ENCODE measurements around the gene ZNF800. TPM values are rescaled to one million over a fixed set of nuclear protein-coding genes. Genes with fewer than 3 reads are reported as not detected.

Gene ZNF800, protein sequence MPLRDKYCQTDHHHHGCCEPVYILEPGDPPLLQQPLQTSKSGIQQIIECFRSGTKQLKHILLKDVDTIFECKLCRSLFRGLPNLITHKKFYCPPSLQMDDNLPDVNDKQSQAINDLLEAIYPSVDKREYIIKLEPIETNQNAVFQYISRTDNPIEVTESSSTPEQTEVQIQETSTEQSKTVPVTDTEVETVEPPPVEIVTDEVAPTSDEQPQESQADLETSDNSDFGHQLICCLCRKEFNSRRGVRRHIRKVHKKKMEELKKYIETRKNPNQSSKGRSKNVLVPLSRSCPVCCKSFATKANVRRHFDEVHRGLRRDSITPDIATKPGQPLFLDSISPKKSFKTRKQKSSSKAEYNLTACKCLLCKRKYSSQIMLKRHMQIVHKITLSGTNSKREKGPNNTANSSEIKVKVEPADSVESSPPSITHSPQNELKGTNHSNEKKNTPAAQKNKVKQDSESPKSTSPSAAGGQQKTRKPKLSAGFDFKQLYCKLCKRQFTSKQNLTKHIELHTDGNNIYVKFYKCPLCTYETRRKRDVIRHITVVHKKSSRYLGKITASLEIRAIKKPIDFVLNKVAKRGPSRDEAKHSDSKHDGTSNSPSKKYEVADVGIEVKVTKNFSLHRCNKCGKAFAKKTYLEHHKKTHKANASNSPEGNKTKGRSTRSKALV
- total RNA-seq (10 to 100 TPM; 39.0 to 54.0 (median 45.2) TPM), polyA plus RNA-seq (10 to 100 TPM in 2 of 3 donors, 1 to 10 TPM in 1; 8.8 to 11.5 (median 10.5) TPM)
- long read RNA-seq, donor 1, partial matches to known transcripts, result 5 of 6 reads
- long read RNA-seq, donor 1, other reads (novel, unspliced or antisense), result 0 of 6 reads
- long read RNA-seq, donor 2, result 0 reads

GRCh38 chr7:127392566-127393367 lies at the start of gene ZNF800:
ZNF800 (minus strand) TSS chr7:127392708; CDS start chr7:127391557, 1,151 bp downstream.
- Histone ChIP-seq H3K9me3 (no peaks in the 10 kb centered on the region), H3K27me3 (replicated peaks in 1 of 7) (no peaks in the 10 kb centered on the region), H3K4me1 (peaks cover 22 to 64% (median 49%) of the 10 kb centered on the region in 6 donors), H3K27ac (peak within 1 kb of the TSS; percentile 94 to 99 (median 98)), H3K36me3 (peaks cover 0 to 28% (median 8%) of the 10 kb centered on the region in 6 donors), H3K4me3 (peak within 1 kb of the TSS; percentile 62 to 99 (median 90))
- TF ChIP-seq, protein P1, sequence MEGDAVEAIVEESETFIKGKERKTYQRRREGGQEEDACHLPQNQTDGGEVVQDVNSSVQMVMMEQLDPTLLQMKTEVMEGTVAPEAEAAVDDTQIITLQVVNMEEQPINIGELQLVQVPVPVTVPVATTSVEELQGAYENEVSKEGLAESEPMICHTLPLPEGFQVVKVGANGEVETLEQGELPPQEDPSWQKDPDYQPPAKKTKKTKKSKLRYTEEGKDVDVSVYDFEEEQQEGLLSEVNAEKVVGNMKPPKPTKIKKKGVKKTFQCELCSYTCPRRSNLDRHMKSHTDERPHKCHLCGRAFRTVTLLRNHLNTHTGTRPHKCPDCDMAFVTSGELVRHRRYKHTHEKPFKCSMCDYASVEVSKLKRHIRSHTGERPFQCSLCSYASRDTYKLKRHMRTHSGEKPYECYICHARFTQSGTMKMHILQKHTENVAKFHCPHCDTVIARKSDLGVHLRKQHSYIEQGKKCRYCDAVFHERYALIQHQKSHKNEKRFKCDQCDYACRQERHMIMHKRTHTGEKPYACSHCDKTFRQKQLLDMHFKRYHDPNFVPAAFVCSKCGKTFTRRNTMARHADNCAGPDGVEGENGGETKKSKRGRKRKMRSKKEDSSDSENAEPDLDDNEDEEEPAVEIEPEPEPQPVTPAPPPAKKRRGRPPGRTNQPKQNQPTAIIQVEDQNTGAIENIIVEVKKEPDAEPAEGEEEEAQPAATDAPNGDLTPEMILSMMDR (IDR thresholded peaks at IDR 0.05 in 8 of 11, conservative IDR thresholded peaks at IDR 0.05 in 3 of 11), result peak in 4 of 11 experiments; percentile 5 to 19 (median 13)
- TF ChIP-seq POLR2AphosphoS5 (IDR thresholded peaks at IDR 0.05), result peak; percentile 98
- TF ChIP-seq POLR2A (IDR thresholded peaks at IDR 0.05), result peak in 2 of 3 donors; percentile 38 to 91
- peak; percentile 98 for DNase-seq
- intact Hi-C loops (cut with DNase I; ENCODE audit: low total_unique reads), result loop anchor here (10.0 kb wide), 1 partner anchor 192 kb away; the partner anchor contains the start of genes ARF5 and GCC1
- WGBS, 5 donors, result 0 to 1% (median 1%) methylated on average over 49 to 67 of the region's 67 CpGs

- Histone ChIP-seq H3K4me1 (no peaks in the 10 kb centered on the region), H3K27ac (no peak overlapping the region), H3K4me3 (no peak overlapping the region), H3K9me3 (peaks cover 0 to 1% (median 0%) of the 10 kb centered on the region in 8 donors), H3K27me3 (replicated peaks in 1 of 7) (no peaks in the 10 kb centered on the region), H3K36me3 (no peaks in the 10 kb centered on the region)
- intact Hi-C loops (cut with DNase I; ENCODE audit: low total_unique reads), result loop anchor here (10.0 kb wide), 1 partner anchor 85 kb away; no protein-coding TSS in a partner anchor
- TF ChIP-seq POLR2AphosphoS5 (IDR thresholded peaks at IDR 0.05), result no peak
- TF ChIP-seq POLR2A (IDR thresholded peaks at IDR 0.05), result no peak
- TF ChIP-seq, protein P1 (IDR thresholded peaks at IDR 0.05 in 8 of 11, conservative IDR thresholded peaks at IDR 0.05 in 3 of 11), result no peak
- no peak for DNase-seq
- WGBS, 5 donors, result 89 to 96% (median 95%) methylated on average over 2 of the region's 2 CpGs
These were observed 47.7 kb upstream of the ZNF800 start for GRCh38 chr7:127440206-127440605.

- Histone ChIP-seq H3K4me1 (no peaks in the 10 kb centered on the region), H3K27me3 (replicated peaks in 1 of 7) (no peaks in the 10 kb centered on the region), H3K27ac (no peak overlapping the region), H3K9me3 (no peaks in the 10 kb centered on the region), H3K36me3 (no peaks in the 10 kb centered on the region), H3K4me3 (no peak overlapping the region)
- 81 to 92% (median 86%) methylated on average over 2 of the region's 2 CpGs for WGBS, 5 donors
- no peak for TF ChIP-seq POLR2AphosphoS5 (IDR thresholded peaks at IDR 0.05)
- no peak for TF ChIP-seq POLR2A (IDR thresholded peaks at IDR 0.05)
- TF ChIP-seq, protein P1 (IDR thresholded peaks at IDR 0.05 in 8 of 11, conservative IDR thresholded peaks at IDR 0.05 in 3 of 11), result no peak
- intact Hi-C loops (cut with DNase I; ENCODE audit: low total_unique reads), result no loop called here
- DNase-seq, result no peak
These were observed 46.3 kb upstream of the ZNF800 start for GRCh38 chr7:127438836-127439235.

Measured in spleen (tissue), 13 donors.